T-helper 17 cell (primary cell): ENCODE results near the gene TNFRSF18. TPM values are rescaled to one million over a fixed set of nuclear protein-coding genes. Genes with fewer than 3 reads are reported as not detected.
"Not testable (repeated sequence)": the region's sequence is repeated elsewhere in the genome, so short reads cannot be mapped to it uniquely, and the experiment has no call there.

Experiments
- ATAC-seq: fragments of 150-1000 bp; cut with Tn5 transposase; 2 replicates; pipeline ENCODE4 v1.10.0; 2021; ENCODE audit warnings: mild to moderate bottlenecking, moderate library complexity
- DNase-seq, 3 donors: peaks; one replicate each; pipeline versions ENCODE4 v3.0.0 to v3.0.0-alpha.2; 2020 to 2021
- H3K9me3 ChIP-seq: one replicate; pipeline ENCODE4 v1.7.0; 2013; ENCODE audit warnings: low read length, mild to moderate bottlenecking; ENCODE audit not compliant: control insufficient read depth, poor library complexity, severe bottlenecking
- H3K27ac Mint-ChIP-seq: one replicate; pipeline ENCODE4 v1.8.0; 2022; ENCODE audit warnings: mild to moderate bottlenecking, moderate library complexity, mixed read lengths
- H3K27me3 Mint-ChIP-seq: one replicate; pipeline ENCODE4 v1.8.0; 2022; ENCODE audit warnings: mixed read lengths
- H3K36me3 Mint-ChIP-seq: one replicate; pipeline ENCODE4 v1.8.0; 2022; ENCODE audit warnings: low read depth, mixed read lengths
- H3K4me1 Mint-ChIP-seq: one replicate; pipeline ENCODE4 v1.8.0; 2022; ENCODE audit warnings: mild to moderate bottlenecking, mixed read lengths
- H3K4me3 Mint-ChIP-seq: one replicate; pipeline ENCODE4 v1.8.0; 2022; ENCODE audit warnings: mild to moderate bottlenecking, moderate library complexity, mixed read lengths
- total RNA-seq, 4 donors: library from RNA in 2 of 4; stranded (reverse) in 2 of 4; gene quantifications; one replicate each; pipeline ENCODE4 v1.2.3 and lab custom pipeline; 2022 to 2026

Gene TNFRSF18, protein sequence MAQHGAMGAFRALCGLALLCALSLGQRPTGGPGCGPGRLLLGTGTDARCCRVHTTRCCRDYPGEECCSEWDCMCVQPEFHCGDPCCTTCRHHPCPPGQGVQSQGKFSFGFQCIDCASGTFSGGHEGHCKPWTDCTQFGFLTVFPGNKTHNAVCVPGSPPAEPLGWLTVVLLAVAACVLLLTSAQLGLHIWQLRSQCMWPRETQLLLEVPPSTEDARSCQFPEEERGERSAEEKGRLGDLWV
- total RNA-seq, result 10 to 100 TPM; 47.9 to 80.4 TPM
- total RNA-seq (lab: John Stamatoyannopoulos, UW), result 29.0 to 54.9 reads per million in 2 donors

GRCh38 chr1:1206376-1206965 lies at the start of gene TNFRSF18:
Gene TNFRSF18, minus strand, starts transcription at chr1:1206592. Its CDS starts 21 bp downstream, at chr1:1206571.
- Mint-ChIP-seq H3K27me3 (no peaks in the 10 kb centered on the region), H3K4me3 (peak within 1 kb of the TSS; percentile 91), H3K36me3 (peaks cover 2% of the 10 kb centered on the region), H3K4me1 (peaks cover 26% of the 10 kb centered on the region), H3K27ac (peak within 1 kb of the TSS; percentile 93)
- no peaks in the 10 kb centered on the region for H3K9me3 ChIP-seq
- peak; percentile 26 to 32 (median 27) for DNase-seq
- peak; percentile 14 for ATAC-seq

- Mint-ChIP-seq H3K27ac (peak overlapping the region; percentile 61), H3K4me1 (peaks cover 22% of the 10 kb centered on the region), H3K27me3 (no peaks in the 10 kb centered on the region), H3K4me3 (no peak overlapping the region), H3K36me3 (no peaks in the 10 kb centered on the region)
- no peaks in the 10 kb centered on the region for H3K9me3 ChIP-seq
- DNase-seq, result no peak
- no peak for ATAC-seq
Observed at GRCh38 chr1:1255611-1256010, 49.2 kb upstream of the TNFRSF18 start.

- no peaks in the 10 kb centered on the region for H3K9me3 ChIP-seq
- ATAC-seq (no peak), DNase-seq (no peak)
- Mint-ChIP-seq H3K4me3 (no peak overlapping the region), H3K27me3 (no peaks in the 10 kb centered on the region), H3K36me3 (no peaks in the 10 kb centered on the region), H3K4me1 (peaks cover 21% of the 10 kb centered on the region), H3K27ac (peak overlapping the region; percentile 61)
Observed at GRCh38 chr1:1255078-1255477, 48.7 kb upstream of the TNFRSF18 start.

GRCh38 chr1:1254667-1254998 lies 48.2 kb upstream of the TNFRSF18 start:
- Mint-ChIP-seq H3K4me1 (peaks cover 17% of the 10 kb centered on the region), H3K27me3 (no peaks in the 10 kb centered on the region), H3K4me3 (no peak overlapping the region), H3K27ac (peak overlapping the region; percentile 61), H3K36me3 (no peaks in the 10 kb centered on the region)
- H3K9me3 ChIP-seq, result no peaks in the 10 kb centered on the region
- ATAC-seq (no peak), DNase-seq (no peak)

DNA sequence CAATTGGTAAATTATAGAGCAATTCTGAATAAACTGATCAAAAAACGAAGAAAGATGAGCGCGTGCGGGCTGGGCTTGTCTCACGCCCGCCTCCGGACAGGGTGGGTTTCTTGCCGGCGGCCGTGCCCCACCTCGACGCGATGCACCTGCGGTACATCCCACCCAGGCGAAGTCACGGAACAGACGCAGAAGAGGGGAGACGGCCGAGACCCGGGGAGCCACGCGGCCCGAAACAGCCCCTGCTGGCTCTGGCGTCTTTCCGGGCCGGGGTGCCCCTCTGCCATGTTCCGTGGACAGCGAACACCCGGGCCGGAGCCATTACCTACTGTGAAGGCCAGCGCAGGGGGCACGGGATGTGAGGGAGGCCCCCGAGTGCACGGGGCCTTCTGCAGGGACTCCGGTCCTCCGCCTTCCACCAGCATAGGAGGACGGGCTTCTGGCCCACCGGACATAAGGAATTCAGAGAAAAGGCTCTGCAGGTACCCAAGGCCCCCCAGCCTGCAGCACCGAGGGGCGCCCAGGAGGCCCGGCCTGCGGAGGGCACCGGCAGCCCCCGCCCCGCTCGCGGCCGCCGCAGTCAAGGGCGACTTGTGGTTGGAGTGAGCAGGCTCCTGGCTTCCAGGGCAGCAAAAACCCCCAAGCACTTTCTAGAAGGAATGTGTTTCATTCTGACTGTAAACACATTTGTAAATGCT lies 47.7 kb upstream of the TNFRSF18 start:
- no peaks in the 10 kb centered on the region for H3K36me3 Mint-ChIP-seq
- H3K27me3 Mint-ChIP-seq, result no peaks in the 10 kb centered on the region
- H3K4me1 Mint-ChIP-seq, result peaks cover 14% of the 10 kb centered on the region
- no peak for DNase-seq
- no peak for ATAC-seq
- H3K27ac Mint-ChIP-seq, result peak overlapping the region; percentile 61
- H3K9me3 ChIP-seq, result no peaks in the 10 kb centered on the region
- no peak overlapping the region for H3K4me3 Mint-ChIP-seq

DNA sequence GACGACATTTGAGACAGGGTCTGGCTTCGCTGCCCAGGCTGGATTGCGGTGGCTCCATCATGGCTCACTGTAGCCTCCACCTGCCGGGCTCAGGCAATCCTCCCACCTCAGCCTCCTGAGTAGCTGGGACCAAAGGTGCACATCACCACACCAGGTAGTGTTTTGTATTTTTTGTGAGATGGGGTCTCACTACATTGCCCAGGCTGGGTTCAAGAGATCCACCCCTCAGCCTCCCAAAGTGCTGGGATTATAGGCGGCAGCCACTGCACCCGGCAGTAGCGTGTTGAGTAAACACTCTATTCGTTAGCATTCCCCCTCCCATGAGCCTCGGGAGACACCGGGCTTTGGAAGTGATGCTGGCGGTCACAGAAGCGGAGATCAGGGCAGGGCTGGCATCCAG lies 46.9 kb upstream of the TNFRSF18 start:
- Mint-ChIP-seq H3K36me3 (no peaks in the 10 kb centered on the region), H3K27me3 (no peaks in the 10 kb centered on the region), H3K4me3 (no peak overlapping the region), H3K4me1 (peaks cover 11% of the 10 kb centered on the region), H3K27ac (no peak overlapping the region)
- ATAC-seq (no peak), DNase-seq (no peak)
- no peaks in the 10 kb centered on the region for H3K9me3 ChIP-seq

- peak overlapping the region; percentile 68 for H3K4me3 Mint-ChIP-seq
- no peaks in the 10 kb centered on the region for H3K36me3 Mint-ChIP-seq
- peak overlapping the region; percentile 92 for H3K27ac Mint-ChIP-seq
- H3K4me1 Mint-ChIP-seq, result peaks cover 7% of the 10 kb centered on the region
- ATAC-seq (peak; percentile 98), DNase-seq (peak in 2 of 3 donors; percentile 61 to 63)
- no peaks in the 10 kb centered on the region for H3K27me3 Mint-ChIP-seq
- no peaks in the 10 kb centered on the region for H3K9me3 ChIP-seq
Observed at GRCh38 chr1:1250786-1251284, 44.4 kb upstream of the TNFRSF18 start.

- not testable (repeated sequence) for DNase-seq
Observed at GRCh38 chr1:1248009-1248913, 41.9 kb upstream of the TNFRSF18 start.

GRCh38 chr1:1247341-1247913 lies 41.0 kb upstream of the TNFRSF18 start:
- Mint-ChIP-seq H3K36me3 (no peaks in the 10 kb centered on the region), H3K4me3 (no peak overlapping the region), H3K4me1 (peaks cover 4% of the 10 kb centered on the region), H3K27me3 (no peaks in the 10 kb centered on the region), H3K27ac (no peak overlapping the region)
- DNase-seq, result no peak
- no peaks in the 10 kb centered on the region for H3K9me3 ChIP-seq
- ATAC-seq, result no peak

More at GRCh38 chr1:1248009-1248913, 41.9 kb upstream of the TNFRSF18 start:
- H3K27ac Mint-ChIP-seq, H3K4me3 Mint-ChIP-seq, H3K36me3 Mint-ChIP-seq, ATAC-seq, H3K27me3 Mint-ChIP-seq, H3K9me3 ChIP-seq, H3K4me1 Mint-ChIP-seq: not testable (repeated sequence)

GRCh38 chr1:1246577-1247340 lies 40.4 kb upstream of the TNFRSF18 start, which contains the start of gene C1QTNF12:
Gene C1QTNF12, minus strand, starts transcription at chr1:1246722. Its CDS starts 32 bp downstream, at chr1:1246690.
- no peak for DNase-seq
- H3K9me3 ChIP-seq, result no peaks in the 10 kb centered on the region
- ATAC-seq, result no peak
- Mint-ChIP-seq H3K4me1 (peaks cover 4% of the 10 kb centered on the region), H3K4me3 (no peak within 1 kb of the TSS), H3K27ac (no peak within 1 kb of the TSS), H3K36me3 (no peaks in the 10 kb centered on the region), H3K27me3 (no peaks in the 10 kb centered on the region)

GRCh38 chr1:1245817-1246576 lies 39.6 kb upstream of the TNFRSF18 start:
- H3K4me3 Mint-ChIP-seq, result no peak overlapping the region
- H3K9me3 ChIP-seq, result no peaks in the 10 kb centered on the region
- no peaks in the 10 kb centered on the region for H3K36me3 Mint-ChIP-seq
- DNase-seq (no peak), ATAC-seq (no peak)
- H3K4me1 Mint-ChIP-seq, result peaks cover 3% of the 10 kb centered on the region
- H3K27ac Mint-ChIP-seq, result no peak overlapping the region
- H3K27me3 Mint-ChIP-seq, result no peaks in the 10 kb centered on the region
